ENCODE data around the gene GTF2F2. TPM values are rescaled to one million over a fixed set of nuclear protein-coding genes. Genes with fewer than 3 reads are reported as not detected.

GTF2F2 gene
- total RNA-seq, 1 experiment from 2014 or later, result 40.1 TPM

DNA sequence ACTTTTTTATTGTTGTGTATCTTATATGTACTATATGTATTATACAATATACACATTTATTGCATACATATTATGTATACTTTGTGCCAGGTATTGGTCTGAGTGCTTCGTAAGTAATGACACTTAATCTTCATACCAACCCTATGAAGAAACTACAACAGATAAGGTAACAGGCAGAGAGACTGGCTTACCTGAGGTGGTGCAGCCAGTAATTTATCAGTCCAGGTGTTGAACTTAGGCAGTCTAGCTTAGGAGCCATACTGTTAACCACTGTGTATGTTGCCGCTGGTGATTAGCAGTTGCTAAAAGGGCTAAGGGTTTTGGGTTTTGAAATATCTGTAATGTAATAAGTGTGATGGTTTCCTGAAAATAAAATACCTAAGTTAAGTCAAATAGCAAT lies 134.1 kb downstream of the GTF2F2 start:
- Histone ChIP-seq H3K27ac (ENCODE audit: low read depth, low read length) (no peak overlapping the region), H3K27me3 (ENCODE audit: insufficient read depth, low read length) (no peaks in the 10 kb centered on the region), H3K9ac (ENCODE audit: low read length) (no peak overlapping the region), H2AFZ (ENCODE audit: low read depth, low read length, poor library complexity, severe bottlenecking) (no peak overlapping the region), H3K36me3 (ENCODE audit: control insufficient read depth in 1 of 2, insufficient read depth in 2 of 2, low read length in 2 of 2) (no peaks in the 10 kb centered on the region), H3K4me3 (replicated peaks in 1 of 2; ENCODE audit: low read depth in 1 of 2, low read length in 2 of 2) (no peak overlapping the region), H3K9me3 (ENCODE audit: control insufficient read depth in 1 of 2, insufficient read depth in 1 of 2, low read depth in 1 of 2, low read length in 2 of 2) (no peaks in the 10 kb centered on the region), H3K4me2 (ENCODE audit: low read length) (no peak overlapping the region), H3K79me2 (ENCODE audit: insufficient read depth, low read length) (peaks cover 13% of the 10 kb centered on the region; the same call in 1 of the 2 replicates), H4K20me1 (ENCODE audit: insufficient read depth) (no peaks in the 10 kb centered on the region), H3K9me2 (ENCODE audit: insufficient read depth) (no peaks in the 10 kb centered on the region), H3K4me1 (ENCODE audit: control insufficient read depth in 1 of 2, insufficient read depth in 2 of 2, low read length in 2 of 2) (peaks cover 27 to 30% of the 10 kb centered on the region in 2 experiments; a peak in 3 of 4 replicates)
- DNase-seq (ENCODE audit: low read depth, low spot score), result no peak
- no peak for ATAC-seq
- intact Hi-C loops (cut with micrococcal nuclease), result no loop called here
- no TSS peak for BruUV-seq (replicated peaks)
- CTCF ChIA-PET, result no interaction called here
- RAD21 ChIA-PET (ENCODE audit: low non-redundant PET in 1 of 2, low total read pairs in 2 of 2, uncharacterized antibody in 2 of 2, unreplicated experiment in 2 of 2), result no interaction called here
- POLR2A ChIA-PET, result no interaction called here
- TF ChIP-seq CBX3 (IDR thresholded peaks at IDR 0.05; ENCODE audit: low read depth), result no peak

DNA sequence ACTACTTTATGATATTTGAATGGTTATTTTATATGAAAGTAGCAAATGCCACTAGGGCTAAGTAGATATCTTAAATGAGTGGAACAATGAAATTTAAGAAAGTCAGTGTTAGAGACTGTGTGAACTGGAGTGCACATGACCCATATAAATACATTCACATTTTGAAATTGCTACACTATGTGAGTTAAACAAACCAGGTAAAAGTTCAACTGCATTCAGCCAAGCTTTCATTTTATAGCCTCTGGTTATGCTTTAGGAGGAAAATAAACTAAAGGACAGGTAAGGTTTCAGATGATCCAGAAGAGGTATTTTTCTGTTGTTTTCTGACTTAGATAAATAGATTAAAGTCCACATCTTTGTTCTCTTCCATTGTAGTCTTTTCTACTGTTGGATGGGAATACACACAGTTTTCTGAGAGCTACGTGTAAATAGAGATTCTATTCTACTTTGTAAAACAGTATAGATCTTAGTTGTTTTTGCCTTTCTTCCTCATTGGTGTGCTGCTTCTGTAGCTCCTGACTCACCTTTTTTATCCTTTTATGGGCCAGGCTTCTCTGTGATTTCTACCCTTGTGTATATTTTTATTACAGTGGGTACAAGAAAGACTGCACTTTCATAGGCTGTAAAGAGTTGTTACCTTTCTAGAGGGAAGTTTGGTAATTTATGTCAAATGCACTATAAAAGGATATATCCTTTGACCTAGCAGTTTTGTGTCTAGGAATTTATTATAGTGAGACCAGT lies 135.1 kb downstream of the GTF2F2 start:
- ChIA-PET POLR2A (no interaction called here), CTCF (no interaction called here), RAD21 (ENCODE audit: low non-redundant PET in 1 of 2, low total read pairs in 2 of 2, uncharacterized antibody in 2 of 2, unreplicated experiment in 2 of 2) (no interaction called here)
- Histone ChIP-seq H3K4me3 (replicated peaks in 1 of 2; ENCODE audit: low read depth in 1 of 2, low read length in 2 of 2) (no peak overlapping the region), H4K20me1 (ENCODE audit: insufficient read depth) (no peaks in the 10 kb centered on the region), H3K9me3 (ENCODE audit: control insufficient read depth in 1 of 2, insufficient read depth in 1 of 2, low read depth in 1 of 2, low read length in 2 of 2) (no peaks in the 10 kb centered on the region), H3K9me2 (ENCODE audit: insufficient read depth) (no peaks in the 10 kb centered on the region), H3K27ac (ENCODE audit: low read depth, low read length) (no peak overlapping the region), H3K79me2 (ENCODE audit: insufficient read depth, low read length) (0 out of 2 replicates have a peak, but pooled peaks cover 11% of the 10 kb centered on the region), H3K4me2 (ENCODE audit: low read length) (no peak overlapping the region), H2AFZ (ENCODE audit: low read depth, low read length, poor library complexity, severe bottlenecking) (no peak overlapping the region), H3K36me3 (ENCODE audit: control insufficient read depth in 1 of 2, insufficient read depth in 2 of 2, low read length in 2 of 2) (no peaks in the 10 kb centered on the region), H3K4me1 (ENCODE audit: control insufficient read depth in 1 of 2, insufficient read depth in 2 of 2, low read length in 2 of 2) (peaks cover 27 to 30% of the 10 kb centered on the region in 2 experiments; a peak in 3 of 4 replicates), H3K27me3 (ENCODE audit: insufficient read depth, low read length) (no peaks in the 10 kb centered on the region), H3K9ac (ENCODE audit: low read length) (no peak overlapping the region)
- ATAC-seq (no peak), DNase-seq (ENCODE audit: low read depth, low spot score) (no peak)
- no TSS peak for BruUV-seq (replicated peaks)
- no peak for TF ChIP-seq YY1 (IDR thresholded peaks at IDR 0.05; ENCODE audit: extremely low read depth, insufficient replicate concordance, low read depth, low read length)
- intact Hi-C loops (cut with micrococcal nuclease), result no loop called here

Data from HCT116 (cell line).